Uterus (tissue), 2 donors: Measurements from ENCODE around the gene GNG4.
"Not testable (repeated sequence)": the region's sequence is repeated elsewhere in the genome, so short reads cannot be mapped to it uniquely, and the experiment has no call there.

ENCODE experiments used
- POLR2A ChIP-seq, 2 donors: fragments of 450-650 bp; IDR thresholded peaks; one replicate each; pipeline ENCODE4 v1.6.1; 2016; ENCODE audit warnings: antibody characterized with exemption in 2 of 2, mild to moderate bottlenecking in 1 of 2, moderate library complexity in 1 of 2
- TF ChIP-seq, protein P1 (sequence below), 4 experiments: fragments of 200-600 bp in 2 of 4; fragments of 450-650 bp in 2 of 4; sonication (generic) in 2 of 4; IDR thresholded peaks; one replicate each; pipeline ENCODE4 v1.5.1; 2016 to 2019; ENCODE audit warnings: antibody characterized with exemption in 4 of 4, mild to moderate bottlenecking in 2 of 4, moderate library complexity in 1 of 4

GRCh38 chr1:235619149-235619548 is 30.4 kb downstream of the GNG4 start:
- TF ChIP-seq POLR2A (IDR thresholded peaks at IDR 0.05): not testable (repeated sequence)
- TF ChIP-seq, protein P1, sequence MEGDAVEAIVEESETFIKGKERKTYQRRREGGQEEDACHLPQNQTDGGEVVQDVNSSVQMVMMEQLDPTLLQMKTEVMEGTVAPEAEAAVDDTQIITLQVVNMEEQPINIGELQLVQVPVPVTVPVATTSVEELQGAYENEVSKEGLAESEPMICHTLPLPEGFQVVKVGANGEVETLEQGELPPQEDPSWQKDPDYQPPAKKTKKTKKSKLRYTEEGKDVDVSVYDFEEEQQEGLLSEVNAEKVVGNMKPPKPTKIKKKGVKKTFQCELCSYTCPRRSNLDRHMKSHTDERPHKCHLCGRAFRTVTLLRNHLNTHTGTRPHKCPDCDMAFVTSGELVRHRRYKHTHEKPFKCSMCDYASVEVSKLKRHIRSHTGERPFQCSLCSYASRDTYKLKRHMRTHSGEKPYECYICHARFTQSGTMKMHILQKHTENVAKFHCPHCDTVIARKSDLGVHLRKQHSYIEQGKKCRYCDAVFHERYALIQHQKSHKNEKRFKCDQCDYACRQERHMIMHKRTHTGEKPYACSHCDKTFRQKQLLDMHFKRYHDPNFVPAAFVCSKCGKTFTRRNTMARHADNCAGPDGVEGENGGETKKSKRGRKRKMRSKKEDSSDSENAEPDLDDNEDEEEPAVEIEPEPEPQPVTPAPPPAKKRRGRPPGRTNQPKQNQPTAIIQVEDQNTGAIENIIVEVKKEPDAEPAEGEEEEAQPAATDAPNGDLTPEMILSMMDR (IDR thresholded peaks at IDR 0.05): not testable (repeated sequence)
